HFFc6 (cell line): ENCODE results near the gene PRKD2. TPM values are rescaled to one million over a fixed set of nuclear protein-coding genes. Genes with fewer than 3 reads are reported as not detected.

Experiments
- DNase-seq: peaks from one replicate; pipeline ENCODE4 v3.0.0-alpha.2; 2018
- H3K27ac Mint-ChIP-seq: 2 replicates; pipeline ENCODE4 v1.8.0; 2020; ENCODE audit warnings: mild to moderate bottlenecking, mixed read lengths
- H3K27me3 Mint-ChIP-seq: 2 replicates; pipeline ENCODE4 v1.8.0; 2021; ENCODE audit warnings: mild to moderate bottlenecking, moderate library complexity, mixed read lengths; ENCODE audit not compliant: insufficient read depth
- H3K36me3 Mint-ChIP-seq: 2 replicates; pipeline ENCODE4 v1.8.0; 2021; ENCODE audit warnings: low read depth, mixed read lengths
- H3K4me1 Mint-ChIP-seq: 2 replicates; pipeline ENCODE4 v1.8.0; 2020; ENCODE audit warnings: low read depth, mixed read lengths
- H3K4me3 Mint-ChIP-seq: 2 replicates; pipeline ENCODE4 v1.8.0; 2020; ENCODE audit warnings: mild to moderate bottlenecking, moderate library complexity, mixed read lengths
- H3K9me3 Mint-ChIP-seq: 2 replicates; pipeline ENCODE4 v1.8.0; 2020; ENCODE audit warnings: mild to moderate bottlenecking, mixed read lengths
- total RNA-seq, 6 experiments: library from RNA; stranded (reverse); fragmentation: NEBNext Ultra II Directional; extraction: Animal tissue kit (Norgen Biotek cat#: 25700); gene quantifications; 2 replicates in 1 of 6; 3 replicates in 5 of 6; pipeline ENCODE4 v1.2.3, GENCODE V29; 2021
- TF ChIP-seq, protein P1 (sequence below): fragments of 200-600 bp; sonication (generic); IDR thresholded peaks from 2 replicates; pipeline ENCODE4 v1.5.0; 2021; ENCODE audit warnings: antibody characterized with exemption, mild to moderate bottlenecking

Gene PRKD2
- total RNA-seq, 6 experiments from 2014 or later = 35.3 to 42.2 (median 38.4) TPM

DNA sequence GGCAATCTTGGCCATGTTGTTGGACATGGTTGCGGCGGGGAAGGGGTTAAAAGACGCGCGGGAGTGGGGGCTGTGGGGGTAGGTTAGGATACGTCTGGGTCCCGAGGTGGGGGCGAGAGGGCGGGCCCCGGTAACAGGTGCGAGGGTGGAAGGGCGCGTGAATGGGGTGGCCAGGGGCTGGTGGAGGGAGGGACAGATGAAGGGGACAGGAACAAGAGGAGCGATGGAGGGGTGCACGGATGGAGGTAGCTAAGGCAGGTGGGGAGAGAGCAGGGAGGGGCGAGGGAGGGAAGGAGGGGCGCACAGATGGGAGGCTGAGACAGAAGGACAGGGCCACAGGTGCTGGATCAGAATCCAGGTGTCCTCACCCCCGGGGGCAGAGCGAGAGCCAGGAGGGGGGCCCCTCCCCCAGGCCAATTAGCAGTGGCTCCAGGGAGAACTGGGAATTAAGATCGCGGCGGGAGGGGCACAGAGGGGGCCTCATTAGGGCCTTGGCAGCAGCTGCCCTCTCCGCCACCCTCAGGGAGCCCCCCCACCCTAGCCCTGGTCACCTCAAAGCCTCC lies 82.2 kb downstream of the PRKD2 start:
- Mint-ChIP-seq H3K9me3 (no peaks in the 10 kb centered on the region), H3K27me3 (no peaks in the 10 kb centered on the region; the same call in 1 of the 2 replicates), H3K4me1 (peaks cover 28% of the 10 kb centered on the region), H3K27ac (no peak overlapping the region), H3K36me3 (no peaks in the 10 kb centered on the region), H3K4me3 (peak overlapping the region; percentile 46; the same call in 1 of the 2 replicates)
- TF ChIP-seq, protein P1, sequence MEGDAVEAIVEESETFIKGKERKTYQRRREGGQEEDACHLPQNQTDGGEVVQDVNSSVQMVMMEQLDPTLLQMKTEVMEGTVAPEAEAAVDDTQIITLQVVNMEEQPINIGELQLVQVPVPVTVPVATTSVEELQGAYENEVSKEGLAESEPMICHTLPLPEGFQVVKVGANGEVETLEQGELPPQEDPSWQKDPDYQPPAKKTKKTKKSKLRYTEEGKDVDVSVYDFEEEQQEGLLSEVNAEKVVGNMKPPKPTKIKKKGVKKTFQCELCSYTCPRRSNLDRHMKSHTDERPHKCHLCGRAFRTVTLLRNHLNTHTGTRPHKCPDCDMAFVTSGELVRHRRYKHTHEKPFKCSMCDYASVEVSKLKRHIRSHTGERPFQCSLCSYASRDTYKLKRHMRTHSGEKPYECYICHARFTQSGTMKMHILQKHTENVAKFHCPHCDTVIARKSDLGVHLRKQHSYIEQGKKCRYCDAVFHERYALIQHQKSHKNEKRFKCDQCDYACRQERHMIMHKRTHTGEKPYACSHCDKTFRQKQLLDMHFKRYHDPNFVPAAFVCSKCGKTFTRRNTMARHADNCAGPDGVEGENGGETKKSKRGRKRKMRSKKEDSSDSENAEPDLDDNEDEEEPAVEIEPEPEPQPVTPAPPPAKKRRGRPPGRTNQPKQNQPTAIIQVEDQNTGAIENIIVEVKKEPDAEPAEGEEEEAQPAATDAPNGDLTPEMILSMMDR = no peak
- DNase-seq = no peak

DNA sequence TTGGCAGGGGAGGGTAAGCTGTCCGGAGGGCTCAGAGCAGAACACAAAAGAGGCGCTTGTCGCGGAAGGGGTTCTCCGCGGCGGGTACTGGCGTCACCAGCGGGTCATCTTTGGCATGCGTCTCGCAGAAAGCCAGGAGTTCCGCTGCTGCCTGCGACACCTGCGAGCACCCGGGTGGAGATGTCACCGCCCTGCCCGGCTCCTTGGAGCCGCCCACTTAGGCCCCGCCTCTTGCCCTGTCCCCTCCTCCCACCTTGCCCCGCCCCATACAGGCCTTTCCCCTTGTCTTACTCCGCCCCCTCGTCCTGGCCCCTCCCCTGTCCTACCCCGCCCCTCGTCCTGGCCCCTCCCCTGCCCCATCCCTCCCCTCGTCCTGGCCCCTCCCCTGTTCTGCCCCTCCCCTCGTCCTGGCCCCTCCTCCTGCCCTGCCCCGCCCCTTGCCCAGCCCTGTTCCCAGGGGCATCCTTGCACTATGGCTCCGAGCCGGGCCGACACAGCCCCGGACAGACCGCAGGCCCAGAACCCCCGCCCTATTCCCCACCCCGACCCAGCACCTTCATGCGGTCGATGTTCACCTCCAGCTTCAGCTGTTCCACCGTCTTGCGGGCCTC lies 82.8 kb downstream of the PRKD2 start:
- Mint-ChIP-seq H3K36me3 (no peaks in the 10 kb centered on the region), H3K27me3 (no peaks in the 10 kb centered on the region; the same call in 1 of the 2 replicates), H3K27ac (no peak overlapping the region), H3K9me3 (no peaks in the 10 kb centered on the region), H3K4me1 (peaks cover 28% of the 10 kb centered on the region), H3K4me3 (peak overlapping the region; percentile 46; the same call in 1 of the 2 replicates)
- peak; percentile 68 for DNase-seq
- TF ChIP-seq, protein P1 = no peak

DNA sequence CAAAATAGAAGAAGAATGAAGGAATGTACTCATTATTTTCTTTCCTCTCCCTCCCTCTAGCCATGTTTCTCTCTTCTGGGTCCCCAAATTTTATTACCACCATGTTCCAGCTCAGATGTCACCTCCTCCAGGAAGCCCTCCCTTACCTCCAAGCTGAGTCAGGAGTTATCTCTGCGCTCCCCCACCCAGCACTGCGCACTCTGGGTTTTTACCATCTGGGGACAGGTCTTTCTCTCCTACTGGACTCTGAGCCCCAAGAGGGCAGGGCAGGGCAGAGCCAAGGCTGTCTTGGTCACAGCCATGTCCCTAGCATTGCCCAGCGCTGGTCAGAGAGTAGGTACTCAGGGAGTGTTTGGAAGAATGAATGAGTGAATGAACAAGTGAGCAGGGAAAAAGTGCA lies 83.8 kb downstream of the PRKD2 start:
- no peaks in the 10 kb centered on the region for H3K9me3 Mint-ChIP-seq
- TF ChIP-seq, protein P1 = no peak
- H3K36me3 Mint-ChIP-seq = no peaks in the 10 kb centered on the region
- no peak overlapping the region for H3K4me3 Mint-ChIP-seq
- no peak for DNase-seq
- peak overlapping the region; percentile 41; the same call in 1 of the 2 replicates for H3K27ac Mint-ChIP-seq
- peaks cover 28% of the 10 kb centered on the region for H3K4me1 Mint-ChIP-seq
- H3K27me3 Mint-ChIP-seq = no peaks in the 10 kb centered on the region; the same call in 1 of the 2 replicates

DNA sequence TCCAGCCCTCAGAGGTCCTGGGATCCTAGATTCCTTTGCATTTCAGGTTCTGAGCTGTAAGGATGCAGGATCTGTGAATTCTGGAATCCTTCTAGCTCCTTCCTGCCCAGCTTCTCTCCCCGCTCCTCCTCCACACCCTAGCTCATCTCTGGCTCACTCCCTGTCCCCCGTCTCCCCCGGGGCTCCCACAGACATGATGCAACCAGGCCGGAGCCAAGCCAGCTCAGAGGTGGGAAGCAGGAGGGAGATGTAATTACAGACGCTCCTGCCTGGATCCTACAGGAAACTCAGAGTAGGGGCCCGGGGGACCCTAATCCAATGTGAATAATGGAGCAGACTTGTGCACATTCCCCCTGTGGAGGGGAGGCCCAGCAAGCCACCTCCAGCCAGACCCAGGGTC lies 85.4 kb downstream of the PRKD2 start:
- peak; percentile 72 for DNase-seq
- Mint-ChIP-seq H3K4me1 (peaks cover 28% of the 10 kb centered on the region), H3K36me3 (no peaks in the 10 kb centered on the region), H3K4me3 (peak overlapping the region; percentile 5; the same call in 1 of the 2 replicates), H3K9me3 (no peaks in the 10 kb centered on the region), H3K27ac (peak overlapping the region; percentile 71; the same call in 1 of the 2 replicates), H3K27me3 (no peaks in the 10 kb centered on the region; the same call in 1 of the 2 replicates)
- TF ChIP-seq, protein P1 = no peak

DNA sequence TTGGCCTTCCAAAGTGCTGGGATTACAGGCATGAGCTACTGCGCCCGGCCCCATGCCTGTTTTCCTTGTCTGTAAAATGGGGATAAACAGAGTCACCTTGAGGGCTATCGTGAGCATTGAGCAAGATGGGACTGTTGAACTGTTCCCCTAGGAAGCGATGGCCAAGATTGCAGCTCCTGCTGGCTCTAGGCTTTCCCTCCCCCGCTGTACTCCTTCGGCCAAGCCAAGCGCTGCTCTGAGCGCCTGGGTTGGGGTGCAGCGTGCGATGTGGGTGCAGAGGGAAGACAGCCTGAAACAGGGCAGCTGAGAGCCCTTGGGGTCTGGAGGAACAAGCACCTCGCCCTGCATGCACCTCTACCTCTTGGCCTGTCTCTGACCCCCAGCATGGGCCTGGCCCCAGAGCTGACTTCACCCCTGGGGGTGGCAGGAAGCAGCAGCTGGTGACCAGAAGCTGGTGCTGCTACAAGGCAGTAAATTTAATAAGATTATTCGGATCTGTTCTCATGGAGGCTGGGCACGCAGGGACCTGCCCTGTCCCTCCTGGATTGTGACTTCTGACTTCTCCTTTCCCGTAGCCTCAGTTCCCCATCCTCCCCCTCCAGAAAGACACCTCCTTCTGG lies 86.2 kb downstream of the PRKD2 start:
- no peak for DNase-seq
- TF ChIP-seq, protein P1 = no peak
- H3K27me3 Mint-ChIP-seq = no peaks in the 10 kb centered on the region; the same call in 1 of the 2 replicates
- peaks cover 33% of the 10 kb centered on the region for H3K4me1 Mint-ChIP-seq
- H3K36me3 Mint-ChIP-seq = no peaks in the 10 kb centered on the region
- H3K9me3 Mint-ChIP-seq = no peaks in the 10 kb centered on the region
- no peak overlapping the region for H3K4me3 Mint-ChIP-seq
- peak overlapping the region; percentile 71; the same call in 1 of the 2 replicates for H3K27ac Mint-ChIP-seq
